ENCODE measurements around the gene CBX5.

The CBX5 gene

DNA sequence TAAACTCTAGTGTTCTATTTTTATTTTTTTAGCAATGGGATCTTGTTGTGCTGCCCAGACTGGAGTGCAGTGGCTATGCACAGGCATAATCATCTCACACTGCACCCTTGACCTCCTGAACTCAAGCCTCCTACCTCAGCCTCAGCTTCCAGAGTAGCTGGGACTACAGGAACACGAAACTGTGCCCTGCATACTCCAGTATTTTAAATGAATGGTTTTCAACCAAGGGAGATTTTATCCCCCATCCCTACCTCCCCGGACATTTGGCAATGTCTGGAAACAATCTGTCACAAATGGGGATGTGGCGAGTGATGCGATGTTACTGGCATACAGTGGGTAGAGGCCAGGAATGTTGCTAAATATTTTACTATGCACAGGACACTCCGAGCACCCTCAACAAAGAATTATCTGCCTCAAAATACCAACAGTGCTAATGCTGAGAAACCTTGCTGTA is 2.1 kb downstream of the CBX5 start:
- DNase-seq (ENCODE audit: low read depth, low spot score): no peak
- H3K4me3 ChIP-seq (ENCODE audit: low read length): peak overlapping the region; percentile 100

DNA sequence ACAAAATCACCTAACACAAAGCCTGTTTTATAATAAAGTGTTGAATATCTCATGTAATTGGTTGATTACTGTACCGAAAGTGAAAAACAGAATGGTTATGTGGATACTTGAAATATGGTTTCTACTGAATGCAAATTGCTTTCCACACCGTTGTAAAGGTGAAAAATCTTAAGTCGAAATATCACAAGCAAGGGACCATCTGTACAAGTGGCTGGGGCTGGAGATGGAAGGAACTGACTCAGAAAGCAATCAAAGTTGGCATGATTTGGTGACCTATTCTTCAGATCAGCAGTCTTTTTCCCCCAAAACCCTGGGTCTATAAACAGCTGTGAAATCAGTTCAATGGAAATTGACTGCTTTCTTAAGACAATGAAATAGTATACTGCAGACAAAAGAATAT is 3.6 kb downstream of the CBX5 start:
- H3K4me3 ChIP-seq (ENCODE audit: low read length): no peak overlapping the region
- DNase-seq (ENCODE audit: low read depth, low spot score): no peak

DNA sequence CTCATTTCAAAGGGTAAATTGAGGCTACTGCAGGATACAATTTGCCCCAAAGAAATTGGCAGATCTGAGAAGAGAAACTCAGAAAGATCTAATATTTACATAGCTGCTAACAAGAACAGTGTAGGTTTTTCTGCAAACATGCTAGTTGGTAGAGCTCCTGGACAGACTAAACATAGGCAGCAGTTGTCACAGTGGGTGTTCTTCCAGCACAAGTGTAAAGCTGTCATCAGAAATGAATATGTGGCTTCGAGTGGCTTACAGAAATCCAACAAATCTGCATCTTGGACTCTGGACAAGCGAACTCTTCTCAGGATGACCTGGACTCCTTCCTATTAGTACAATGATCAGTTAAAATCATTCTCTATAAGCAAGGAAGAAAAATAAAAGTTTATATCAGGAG is 5.9 kb downstream of the CBX5 start:
- no peak for DNase-seq (ENCODE audit: low read depth, low spot score)
- no peak overlapping the region for H3K4me3 ChIP-seq (ENCODE audit: low read length)

DNA sequence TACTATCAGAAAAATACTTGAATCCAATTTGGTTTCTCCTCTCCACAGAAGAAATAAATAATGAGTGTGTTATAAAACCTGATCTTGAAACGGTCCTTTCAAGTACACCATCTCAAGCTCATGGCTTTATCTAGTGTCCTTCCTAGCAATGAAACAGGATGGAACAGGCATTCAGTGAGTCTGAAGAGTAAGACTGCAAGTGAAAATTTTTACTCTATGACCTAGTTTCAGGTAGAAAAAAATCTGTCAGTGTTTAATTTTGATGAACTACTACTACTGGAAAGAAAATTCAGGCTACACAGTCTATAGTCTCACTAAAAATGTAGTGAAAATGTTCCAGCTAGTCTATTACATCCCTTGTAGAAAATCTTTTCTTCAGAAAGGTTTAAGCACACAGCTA is 7.7 kb downstream of the CBX5 start:
- no peak overlapping the region for H3K4me3 ChIP-seq (ENCODE audit: low read length)
- DNase-seq (ENCODE audit: low read depth, low spot score): no peak

DNA sequence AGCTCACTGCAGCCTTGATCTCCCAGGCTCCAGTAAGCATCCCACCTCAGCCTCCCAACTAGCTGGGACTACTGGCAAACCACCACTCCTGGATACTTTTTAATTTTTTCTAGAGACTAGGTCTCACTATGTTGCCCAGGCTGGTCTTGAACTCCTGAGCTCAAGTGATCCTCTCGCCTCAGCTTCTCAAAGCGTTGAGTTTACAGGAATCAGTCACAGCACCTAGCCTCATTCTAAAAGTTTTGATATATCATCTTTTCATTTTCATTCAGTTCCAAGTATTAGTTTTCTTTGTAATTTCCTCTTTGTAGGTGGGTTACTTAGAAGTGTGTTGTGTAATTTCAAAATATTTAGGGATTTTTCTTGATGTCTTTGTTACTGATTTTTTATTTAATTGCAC is 9.6 kb downstream of the CBX5 start:
- no peak for DNase-seq (ENCODE audit: low read depth, low spot score)
- no peak overlapping the region for H3K4me3 ChIP-seq (ENCODE audit: low read length)

DNA sequence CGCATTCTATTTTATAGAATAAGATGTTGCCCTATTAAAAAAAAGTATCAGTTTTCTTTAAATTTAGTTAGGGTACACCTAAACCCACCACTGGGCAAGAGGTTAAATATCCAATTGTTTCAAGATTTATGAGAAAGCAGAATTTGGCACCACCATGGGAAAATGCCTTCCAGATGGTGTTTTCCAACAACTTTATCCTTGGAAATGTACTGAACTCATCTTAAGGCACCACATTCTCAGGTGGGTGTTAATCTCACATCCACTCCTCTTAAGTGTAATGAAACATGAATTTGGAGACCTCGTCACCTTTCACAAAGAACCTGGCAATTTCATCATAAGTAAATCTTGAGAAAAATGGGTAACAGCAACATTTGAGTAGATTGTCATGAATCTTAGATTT is 13.1 kb downstream of the CBX5 start:
- DNase-seq (ENCODE audit: low read depth, low spot score): no peak
- no peak overlapping the region for H3K4me3 ChIP-seq (ENCODE audit: low read length)

DNA sequence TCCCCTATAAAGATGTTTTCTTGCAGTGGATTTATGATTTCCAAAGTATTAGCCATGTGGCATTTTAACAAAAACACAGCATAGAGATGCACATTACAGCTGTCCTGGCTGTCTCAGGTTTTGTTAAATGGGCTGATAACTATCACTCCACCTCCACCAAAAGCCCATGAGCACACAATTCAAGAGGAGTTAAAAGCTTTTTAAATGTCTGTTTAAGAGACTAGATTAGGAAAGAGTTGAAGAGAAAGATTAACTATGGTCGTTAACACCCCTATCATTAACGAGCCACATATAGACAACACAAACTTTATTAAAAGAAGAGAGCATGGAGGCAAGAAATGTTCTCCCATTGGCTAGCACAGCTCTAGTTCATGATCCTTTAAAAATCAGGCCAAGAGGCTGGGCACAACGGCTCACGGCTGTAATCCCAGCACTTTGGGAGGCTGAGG is 14.5 kb downstream of the CBX5 start:
- DNase-seq (ENCODE audit: low read depth, low spot score): no peak
- H3K4me3 ChIP-seq (ENCODE audit: low read length): no peak overlapping the region

DNA sequence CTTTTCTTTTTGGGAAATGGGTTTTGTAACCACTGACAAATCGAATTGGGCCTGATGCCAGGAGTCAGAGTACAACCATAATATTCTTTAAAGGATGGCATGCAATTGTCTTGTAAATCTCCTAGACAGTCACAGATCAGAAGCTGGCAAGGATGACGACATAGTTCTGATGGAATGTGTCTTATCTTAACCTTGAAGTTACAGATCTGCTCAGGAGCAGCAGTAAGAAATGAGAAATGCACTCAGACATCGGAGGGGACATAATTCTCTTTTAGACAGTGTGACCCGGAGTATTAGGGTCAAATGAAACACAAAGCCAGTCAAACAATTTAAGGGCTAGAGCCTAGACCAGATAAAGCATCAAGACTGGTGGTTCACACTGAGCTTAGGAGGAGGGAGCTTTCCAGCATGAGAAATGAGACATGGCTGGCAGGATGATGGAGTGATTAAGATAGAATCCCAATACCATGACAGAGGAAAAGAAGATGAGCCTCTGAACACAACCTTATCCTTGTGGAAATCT is 17.5 kb downstream of the CBX5 start:
- DNase-seq (ENCODE audit: low read depth, low spot score): no peak
- H3K4me3 ChIP-seq (ENCODE audit: low read length): no peak overlapping the region

DNA sequence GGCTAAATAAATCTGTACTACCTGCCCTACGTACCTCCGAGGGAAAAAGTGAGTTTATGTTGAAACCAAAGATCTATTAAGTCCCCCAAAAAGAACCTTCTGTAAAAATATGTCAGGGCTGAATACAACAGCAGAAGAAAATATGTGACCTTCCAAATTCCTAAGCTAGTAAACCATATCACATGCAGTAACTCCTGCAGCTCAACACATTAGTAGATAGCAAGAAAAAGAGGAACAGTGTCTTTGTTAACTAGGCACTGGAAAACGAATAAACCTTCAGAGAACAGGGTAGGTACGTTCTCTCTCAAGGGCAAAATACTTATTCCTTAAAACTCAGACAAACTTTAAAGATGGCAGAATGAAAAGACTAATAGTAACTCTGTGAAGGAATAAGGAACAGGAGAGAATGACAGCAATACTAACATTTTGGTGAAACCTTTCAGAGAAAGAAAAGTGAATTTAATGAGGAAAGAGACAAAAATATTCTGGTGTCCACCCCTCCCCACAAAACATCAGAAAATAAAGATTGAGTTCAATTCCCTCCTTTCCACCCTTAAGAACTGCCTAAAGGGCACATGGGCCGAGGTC is 18.0 kb downstream of the CBX5 start:
- H3K4me3 ChIP-seq (ENCODE audit: low read length): no peak overlapping the region
- no peak for DNase-seq (ENCODE audit: low read depth, low spot score)

DNA sequence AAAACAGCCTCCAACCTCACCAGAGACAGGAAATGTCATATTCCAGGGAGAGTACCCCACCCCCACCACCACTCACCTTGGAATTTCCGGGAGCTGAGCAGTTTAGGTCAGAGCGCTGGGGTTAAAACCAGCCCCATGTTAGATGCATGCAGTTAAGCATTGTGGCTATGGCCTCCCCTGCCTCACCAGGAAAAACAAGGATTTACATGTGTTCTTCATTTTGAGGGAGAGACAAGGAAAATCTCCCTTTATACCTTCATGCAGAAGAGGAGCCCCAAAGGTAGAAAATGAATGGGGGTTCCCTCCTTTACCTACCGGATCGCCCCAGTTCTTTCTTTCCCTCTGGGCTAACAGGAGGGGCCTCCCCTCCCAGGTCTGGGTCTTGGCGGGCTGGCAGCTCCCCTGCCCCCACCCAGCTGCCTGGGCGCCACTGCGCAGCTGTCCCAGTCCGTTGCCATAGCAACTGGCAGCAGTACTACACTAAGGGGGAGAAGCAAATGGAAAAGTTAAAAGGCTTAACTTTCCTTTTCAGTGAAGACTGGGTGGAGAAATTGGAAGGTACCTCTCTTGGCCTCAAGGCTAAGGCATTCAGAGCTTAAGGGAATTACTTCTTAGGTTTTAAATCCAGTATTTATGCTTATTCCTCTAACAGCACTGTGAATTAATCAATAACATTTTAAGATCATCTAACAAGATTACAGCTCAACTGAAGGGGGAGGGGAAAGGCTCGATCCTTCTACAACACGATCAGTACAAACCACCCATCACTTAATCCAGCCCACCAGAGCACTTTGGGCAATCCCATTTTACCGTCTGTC is 20.5 kb downstream of the CBX5 start:
- H3K4me3 ChIP-seq (ENCODE audit: low read length): peak overlapping the region; percentile 49
- DNase-seq (ENCODE audit: low read depth, low spot score): peak; percentile 86

DNA sequence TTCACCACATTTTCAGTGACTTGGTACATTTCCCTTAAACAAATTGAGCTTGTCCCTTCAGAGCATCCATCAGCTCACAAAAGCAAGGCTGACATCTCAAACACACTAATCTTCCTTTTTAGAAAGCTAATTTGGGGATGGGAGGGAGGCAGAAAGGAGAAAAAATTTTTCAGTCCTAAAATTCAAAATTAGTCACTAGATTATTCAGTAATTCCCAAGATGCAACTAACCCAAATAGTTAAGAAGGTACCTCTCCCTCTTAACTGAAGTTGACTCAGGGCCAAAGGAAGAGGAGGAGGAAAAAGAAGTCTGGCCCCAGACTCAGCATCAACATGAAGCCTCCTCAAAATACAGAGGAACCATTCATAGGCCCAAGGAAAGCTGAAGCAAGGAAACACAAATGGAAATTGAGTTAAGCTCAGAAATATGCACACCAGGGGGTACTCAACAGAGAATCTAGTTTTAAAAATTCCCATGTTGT is 21.7 kb downstream of the CBX5 start:
- no peak overlapping the region for H3K4me3 ChIP-seq (ENCODE audit: low read length)
- no peak for DNase-seq (ENCODE audit: low read depth, low spot score)

DNA sequence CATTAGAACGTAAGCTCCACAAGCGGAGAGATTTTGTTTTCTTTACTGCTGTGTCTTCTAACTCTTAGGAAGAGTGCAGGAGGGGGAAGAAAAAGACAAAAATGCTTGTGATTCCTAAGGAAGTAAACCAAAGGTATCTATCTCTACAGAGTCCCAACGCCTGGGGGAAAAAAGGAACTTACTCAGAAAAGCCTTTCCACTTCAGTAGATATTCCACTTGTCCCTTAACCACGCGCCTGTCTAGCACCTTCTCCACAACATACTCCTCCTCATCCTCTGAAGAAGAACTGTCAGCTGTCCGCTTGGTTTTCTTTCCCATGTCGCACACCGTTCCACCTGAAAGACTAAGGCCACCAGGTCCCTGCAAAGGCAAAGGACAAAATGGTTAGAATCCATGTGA is 22.6 kb downstream of the CBX5 start:
- no peak for DNase-seq (ENCODE audit: low read depth, low spot score)
- H3K4me3 ChIP-seq (ENCODE audit: low read length): no peak overlapping the region

DNA sequence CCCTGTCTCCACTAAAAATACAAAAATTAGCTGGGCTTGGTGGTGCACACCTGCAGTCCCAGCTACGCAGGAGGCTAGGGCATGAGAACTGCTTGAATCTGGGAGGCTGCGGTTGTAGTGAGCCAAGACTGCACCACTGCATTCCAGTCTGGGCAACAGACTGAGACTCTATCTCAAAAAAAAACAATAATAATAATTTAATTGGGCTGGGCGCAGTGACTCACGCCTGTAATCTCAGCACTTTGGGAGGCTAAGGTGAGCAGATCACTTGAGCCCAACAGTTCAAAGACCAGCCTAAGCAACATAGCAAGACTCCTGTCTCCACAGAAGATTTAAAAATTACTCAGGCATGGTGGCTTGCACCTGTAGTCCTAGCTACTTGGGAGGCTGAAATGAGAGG is 26.7 kb downstream of the CBX5 start:
- H3K4me3 ChIP-seq (ENCODE audit: low read length): no peak overlapping the region
- no peak for DNase-seq (ENCODE audit: low read depth, low spot score)

DNA sequence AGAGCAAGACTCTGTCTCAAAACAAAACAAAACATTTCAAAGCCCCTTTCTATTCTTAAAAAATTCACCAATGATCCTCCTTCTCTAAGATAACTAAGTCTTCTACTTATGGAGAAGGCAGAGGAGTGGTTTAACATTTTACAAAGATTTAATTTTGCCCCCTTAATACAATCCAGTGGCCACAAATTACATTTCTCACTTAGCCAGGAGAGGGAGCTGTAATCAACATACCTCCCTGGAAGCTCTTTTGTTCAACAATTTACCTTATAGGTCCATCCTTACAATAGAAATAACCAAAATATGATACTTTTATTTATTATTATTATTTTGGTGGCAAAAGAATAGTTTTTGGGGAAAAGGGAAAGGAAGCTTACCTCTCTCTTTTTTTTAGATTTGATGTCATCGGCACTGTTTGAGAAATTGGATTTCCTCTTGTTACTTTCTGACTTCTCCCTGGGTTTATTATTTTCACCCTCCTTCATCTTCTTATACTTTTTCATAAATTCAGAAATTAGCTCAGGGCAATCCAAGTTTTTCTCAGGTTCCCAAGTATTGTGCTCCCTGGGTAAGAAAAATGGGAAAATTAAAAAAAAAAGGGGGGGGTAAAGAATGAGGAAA is 28.1 kb downstream of the CBX5 start:
- peak; percentile 55 for DNase-seq (ENCODE audit: low read depth, low spot score)

DNA sequence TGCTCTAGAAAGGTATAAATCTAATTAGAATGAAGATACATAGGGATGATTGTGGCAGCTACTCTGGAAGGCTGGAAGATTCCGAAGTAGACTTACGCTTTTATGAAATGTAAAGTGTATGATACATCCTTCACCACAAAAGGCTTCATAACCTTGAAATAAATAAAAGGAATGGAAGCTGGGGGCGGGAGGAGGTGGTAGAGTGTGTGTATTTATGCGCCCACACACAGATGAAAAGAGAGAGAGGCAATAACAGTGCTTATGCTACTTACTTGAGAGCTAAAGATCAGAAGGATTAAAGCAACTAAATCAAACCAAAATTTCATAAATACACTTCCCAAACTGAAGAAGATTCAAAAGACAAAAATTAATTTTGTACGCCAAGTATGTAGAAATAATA is 30.4 kb downstream of the CBX5 start:
- DNase-seq (ENCODE audit: low read depth, low spot score): no peak
- H3K4me3 ChIP-seq (ENCODE audit: low read length): no peak overlapping the region

More for the DNA sequence above, 28.1 kb downstream of the CBX5 start:
- H3K4me3 ChIP-seq (ENCODE audit: low read length): no peak overlapping the region

DNA sequence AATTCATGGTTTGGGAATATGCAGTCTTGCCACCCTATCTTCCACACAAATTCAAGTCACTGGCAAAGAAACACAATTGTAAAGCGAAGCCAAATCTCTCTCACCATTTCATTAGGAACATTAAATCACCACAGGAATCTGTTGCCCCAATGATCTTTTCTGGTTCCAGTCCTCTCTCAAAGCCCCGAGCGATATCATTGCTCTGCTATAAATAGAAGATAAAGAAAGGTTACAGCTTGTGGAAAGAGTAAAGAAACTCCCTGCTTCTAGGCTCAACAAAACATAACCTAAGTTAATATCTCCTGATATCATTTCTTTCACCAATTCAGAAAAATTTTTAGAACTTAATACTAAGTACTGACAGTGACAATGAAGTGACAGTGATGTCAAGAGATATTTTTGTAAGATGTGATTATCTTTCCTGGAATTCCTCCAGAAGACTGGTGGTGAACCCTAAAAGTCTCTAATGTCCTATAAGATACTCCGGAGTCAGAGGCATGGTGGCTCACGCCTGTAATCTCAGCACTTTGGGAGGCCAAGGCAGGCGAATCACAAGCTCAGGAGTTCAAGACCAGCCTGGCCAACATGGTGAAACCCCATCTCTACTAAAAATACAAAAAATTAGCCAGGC is 33.8 kb downstream of the CBX5 start:
- no peak for DNase-seq (ENCODE audit: low read depth, low spot score)
- no peak overlapping the region for H3K4me3 ChIP-seq (ENCODE audit: low read length)

DNA sequence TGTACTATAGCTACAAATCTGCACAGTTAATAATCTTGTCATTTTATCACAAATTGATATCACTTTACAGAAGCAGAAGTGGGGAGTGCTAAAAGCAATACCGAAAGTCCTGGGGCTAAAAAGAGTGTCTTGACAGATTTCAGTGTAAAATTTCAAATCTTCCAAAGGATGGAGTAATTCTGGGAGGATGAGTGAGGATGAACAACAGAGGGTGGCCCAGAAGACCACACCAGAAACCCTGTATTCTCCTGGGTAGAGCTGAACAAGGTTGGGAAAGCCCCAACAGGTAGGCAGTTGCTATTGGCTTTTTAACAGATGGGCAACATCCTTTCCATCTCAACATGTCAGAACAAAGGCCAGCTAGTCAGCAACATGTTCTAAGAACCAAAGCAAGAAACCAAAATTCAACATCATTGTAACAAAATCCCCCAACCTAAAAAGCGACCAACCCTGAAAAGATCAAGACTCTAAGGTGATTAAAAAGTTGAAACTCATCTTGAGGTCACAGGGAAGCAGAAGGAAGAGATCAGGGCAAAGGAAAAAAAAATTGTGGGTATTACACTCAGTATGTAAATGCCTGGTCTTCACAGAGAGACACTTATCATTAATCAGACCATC is 38.8 kb downstream of the CBX5 start:
- no peak for DNase-seq (ENCODE audit: low read depth, low spot score)

DNA sequence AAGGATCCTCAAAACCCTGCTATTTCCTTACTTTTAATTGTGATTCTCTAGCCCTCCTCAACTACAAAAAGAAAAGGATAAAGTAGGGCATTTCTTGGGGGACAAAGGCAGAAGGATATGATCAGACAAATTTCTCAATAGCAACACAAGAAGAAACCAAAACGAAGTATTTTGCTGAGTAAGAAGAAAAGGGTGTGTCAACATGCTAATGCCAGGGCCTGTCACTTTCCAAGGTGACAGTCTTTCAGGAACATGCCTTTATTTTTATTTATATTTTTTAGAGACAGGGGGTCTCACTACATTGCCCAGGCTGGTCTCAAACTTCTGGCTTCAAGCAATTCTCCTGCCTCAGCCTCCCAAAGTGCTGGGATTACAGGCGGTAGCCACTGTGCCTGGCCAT is 39.8 kb downstream of the CBX5 start:
- no peak for DNase-seq (ENCODE audit: low read depth, low spot score)
- H3K4me3 ChIP-seq (ENCODE audit: low read length): no peak overlapping the region

More for the DNA sequence above, 38.8 kb downstream of the CBX5 start:
- no peak overlapping the region for H3K4me3 ChIP-seq (ENCODE audit: low read length)

DNA sequence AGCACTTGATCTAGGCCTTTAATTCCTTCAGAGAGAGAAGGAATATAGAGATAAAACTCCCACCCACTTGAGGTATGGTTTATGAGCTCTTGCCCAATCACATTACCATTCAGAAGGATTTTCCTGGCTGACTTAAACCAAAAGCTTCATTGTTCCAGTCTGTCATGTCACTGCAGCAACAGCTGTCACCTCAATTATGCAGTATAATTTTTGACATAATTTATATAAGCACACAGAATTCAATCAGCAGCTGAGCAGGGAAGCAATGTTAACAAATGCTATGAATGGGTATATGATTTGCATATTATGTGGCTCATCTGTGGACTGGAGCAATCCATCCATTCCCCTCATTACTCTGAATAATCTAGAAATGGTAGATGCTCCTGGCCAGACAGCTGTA is 40.3 kb downstream of the CBX5 start:
- DNase-seq (ENCODE audit: low read depth, low spot score): no peak
- H3K4me3 ChIP-seq (ENCODE audit: low read length): no peak overlapping the region

Data from Jurkat, Clone E6-1 (cell line).